ENCODE results near the gene ZDHHC12. TPM values are rescaled to one million over a fixed set of nuclear protein-coding genes. Genes with fewer than 3 reads are reported as not detected.

ZDHHC12 gene
- total and polyA plus RNA-seq, 2 of the 13 experiments (the other 11 are each of a cell fraction or from before 2014, with no cell fraction given) = 25.4 to 28.0 TPM

- no peak for TF ChIP-seq PLRG1 (conservative IDR thresholded peaks at IDR 0.05)
- TF ChIP-seq ZNF260 (CRISPR knock-in tag; IDR thresholded peaks at IDR 0.05; ENCODE audit: borderline replicate concordance, low read depth) = no peak
- no peak for TF ChIP-seq ZNF512 (CRISPR knock-in tag; IDR thresholded peaks at IDR 0.05)
- TF ChIP-seq ZFP62 (CRISPR knock-in tag; IDR thresholded peaks at IDR 0.05) = no peak
- no peak for TF ChIP-seq ZNF775 (CRISPR knock-in tag; IDR thresholded peaks at IDR 0.05; ENCODE audit: borderline replicate concordance)
- TF ChIP-seq RXRA (CRISPR knock-in tag; IDR thresholded peaks at IDR 0.05) = peak; percentile 68; the same call in 1 of the 2 replicates
- TF ChIP-seq, protein P1, sequence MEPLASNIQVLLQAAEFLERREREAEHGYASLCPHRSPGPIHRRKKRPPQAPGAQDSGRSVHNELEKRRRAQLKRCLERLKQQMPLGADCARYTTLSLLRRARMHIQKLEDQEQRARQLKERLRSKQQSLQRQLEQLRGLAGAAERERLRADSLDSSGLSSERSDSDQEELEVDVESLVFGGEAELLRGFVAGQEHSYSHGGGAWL (CRISPR knock-in tag; IDR thresholded peaks at IDR 0.05) = peak; percentile 51; the same call in 1 of the 2 replicates
- TF ChIP-seq ZFP90 (CRISPR knock-in tag; IDR thresholded peaks at IDR 0.05; ENCODE audit: borderline replicate concordance) = no peak
- peak; percentile 52 for TF ChIP-seq ZBTB7B (CRISPR knock-in tag; IDR thresholded peaks at IDR 0.05)
- TF ChIP-seq POGZ (CRISPR knock-in tag; IDR thresholded peaks at IDR 0.05) = peak; percentile 68
- TF ChIP-seq ZNF281 (CRISPR knock-in tag; IDR thresholded peaks at IDR 0.05; ENCODE audit: borderline replicate concordance) = no peak
- peak; percentile 59; the same call in 1 of the 2 replicates for TF ChIP-seq ZNF782 (CRISPR knock-in tag; IDR thresholded peaks at IDR 0.05; ENCODE audit: borderline replicate concordance)
- peak; percentile 68 for TF ChIP-seq ELF1 (CRISPR knock-in tag; IDR thresholded peaks at IDR 0.05)
- TF ChIP-seq ZSCAN20 (CRISPR knock-in tag; IDR thresholded peaks at IDR 0.05; ENCODE audit: borderline replicate concordance) = peak; percentile 79
- TF ChIP-seq ONECUT2 (CRISPR knock-in tag; IDR thresholded peaks at IDR 0.05) = no peak
- no peak; the same call in 1 of the 2 replicates for TF ChIP-seq MEIS2 (CRISPR knock-in tag; IDR thresholded peaks at IDR 0.05)
- no peak for TF ChIP-seq ZBTB2 (CRISPR knock-in tag; IDR thresholded peaks at IDR 0.05; ENCODE audit: low read depth)
- no peak for TF ChIP-seq PRDM4 (CRISPR knock-in tag; IDR thresholded peaks at IDR 0.05; ENCODE audit: borderline replicate concordance)
- no peak for TF ChIP-seq ZBTB8A (CRISPR knock-in tag; IDR thresholded peaks at IDR 0.05; ENCODE audit: borderline replicate concordance, low read depth)
- TF ChIP-seq, protein P2, sequence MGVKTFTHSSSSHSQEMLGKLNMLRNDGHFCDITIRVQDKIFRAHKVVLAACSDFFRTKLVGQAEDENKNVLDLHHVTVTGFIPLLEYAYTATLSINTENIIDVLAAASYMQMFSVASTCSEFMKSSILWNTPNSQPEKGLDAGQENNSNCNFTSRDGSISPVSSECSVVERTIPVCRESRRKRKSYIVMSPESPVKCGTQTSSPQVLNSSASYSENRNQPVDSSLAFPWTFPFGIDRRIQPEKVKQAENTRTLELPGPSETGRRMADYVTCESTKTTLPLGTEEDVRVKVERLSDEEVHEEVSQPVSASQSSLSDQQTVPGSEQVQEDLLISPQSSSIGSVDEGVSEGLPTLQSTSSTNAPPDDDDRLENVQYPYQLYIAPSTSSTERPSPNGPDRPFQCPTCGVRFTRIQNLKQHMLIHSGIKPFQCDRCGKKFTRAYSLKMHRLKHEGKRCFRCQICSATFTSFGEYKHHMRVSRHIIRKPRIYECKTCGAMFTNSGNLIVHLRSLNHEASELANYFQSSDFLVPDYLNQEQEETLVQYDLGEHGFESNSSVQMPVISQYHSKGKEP (CRISPR knock-in tag; IDR thresholded peaks at IDR 0.05) = no peak
Observed at GRCh38 chr9:128702445-128702948, 21.4 kb downstream of the ZDHHC12 start, which contains the start of gene PKN3 (continued).

Measured in HepG2 (cell line).